ENCODE data around the gene HNF4A. TPM values are rescaled to one million over a fixed set of nuclear protein-coding genes. Genes with fewer than 3 reads are reported as not detected.

Gene HNF4A
- total RNA-seq, 4 donors from 2014 or later: under 0.01 to 0.26 TPM; not detected in 2

GRCh38 chr20:44480097-44480496, 124.6 kb downstream of the HNF4A start:
- TF ChIP-seq CTCF (IDR thresholded peaks at IDR 0.05) (no peak), POLR2A (IDR thresholded peaks at IDR 0.05) (no peak)
- Histone ChIP-seq H3K36me3 (no peaks in the 10 kb centered on the region), H3K9me3 (no peaks in the 10 kb centered on the region), H3K4me1 (no peaks in the 10 kb centered on the region), H3K27ac (no peak overlapping the region), H3K27me3 (no peaks in the 10 kb centered on the region), H3K4me3 (no peak overlapping the region)
- intact Hi-C loops (cut with DNase I; ENCODE audit: low total_unique reads): no loop called here
- DNase-seq: no peak

- Histone ChIP-seq H3K4me1 (no peaks in the 10 kb centered on the region), H3K27ac (no peak overlapping the region), H3K36me3 (no peaks in the 10 kb centered on the region), H3K4me3 (no peak overlapping the region), H3K9me3 (no peaks in the 10 kb centered on the region), H3K27me3 (no peaks in the 10 kb centered on the region)
- TF ChIP-seq POLR2A (IDR thresholded peaks at IDR 0.05) (no peak), CTCF (IDR thresholded peaks at IDR 0.05) (no peak)
- intact Hi-C loops (cut with DNase I; ENCODE audit: low total_unique reads): no loop called here
- DNase-seq: no peak
Measured at GRCh38 chr20:44481719-44482416, 126.4 kb downstream of the HNF4A start.

- no peaks in the 10 kb centered on the region for H3K36me3 ChIP-seq
- no peak for TF ChIP-seq CTCF (IDR thresholded peaks at IDR 0.05)
- TF ChIP-seq POLR2A (IDR thresholded peaks at IDR 0.05): no peak
- DNase-seq: no peak
- H3K27me3 ChIP-seq: no peaks in the 10 kb centered on the region
- H3K9me3 ChIP-seq: no peaks in the 10 kb centered on the region
- H3K4me1 ChIP-seq: no peaks in the 10 kb centered on the region
- H3K4me3 ChIP-seq: no peak overlapping the region
- no peak overlapping the region for H3K27ac ChIP-seq
- intact Hi-C loops (cut with DNase I; ENCODE audit: low total_unique reads): no loop called here
Measured at GRCh38 chr20:44483112-44483511, 127.6 kb downstream of the HNF4A start.

Small RNA genes within 50 kb of the gene (microRNA-seq; reads per million reads assigned to microRNA genes)
- gene MIR3646 (ENCODE audit: borderline microRNAs expressed, borderline replicate concordance): not detected

Small RNA genes within 50 kb of the gene (small RNA-seq; reads per million reads assigned to genes)
- gene MIR3646 (not detected), gene RF00019 (not detected), gene RPL37AP1 (not detected)

Other genes starting within 250 kb of the HNF4A start
- gene JPH2, start 168.5 kb upstream of the HNF4A start, total RNA-seq: 100 to 1,000 TPM in 1 of 4 donors, 10 to 100 TPM in 3; 17.6 to 133 (median 61.2) TPM
- 10 to 100 TPM; 33.8 to 76.2 (median 46.0) TPM for gene OSER1, start 144.9 kb upstream of the HNF4A start, total RNA-seq
- gene GDAP1L1, start 108.4 kb upstream of the HNF4A start, total RNA-seq: under 1 TPM in 1 of 4 donors, not detected in 3; 0.41 TPM
- 1 to 10 TPM; 1.2 to 9.8 (median 6.7) TPM for gene FITM2, start 44.5 kb upstream of the HNF4A start, total RNA-seq
- gene R3HDML, start 18.7 kb upstream of the HNF4A start, total RNA-seq: not detected
- 10 to 100 TPM in 2 of 4 donors, 1 to 10 TPM in 2; 4.9 to 18.2 (median 10.0) TPM for gene TTPAL, start 120.2 kb downstream of the HNF4A start, total RNA-seq
- 100 to 1,000 TPM in 1 of 4 donors, 10 to 100 TPM in 3; 44.1 to 113 (median 58.3) TPM for gene SERINC3, start 166.4 kb downstream of the HNF4A start, total RNA-seq
- 100 to 1,000 TPM in 3 of 4 donors, 10 to 100 TPM in 1; 67.1 to 250 (median 145) TPM for gene PKIG, start 226.9 kb downstream of the HNF4A start, total RNA-seq

Measured in uterus (tissue), 4 donors.